ENCODE results near the gene DVL3.

DVL3 gene

GRCh38 chr3:184178521-184179138 is 23.5 kb downstream of the DVL3 start:
- Mint-ChIP-seq H3K4me1 (ENCODE audit: low read depth) (peaks cover 33% of the 10 kb centered on the region), H3K9me3 (ENCODE audit: low read depth) (no peaks in the 10 kb centered on the region), H3K36me3 (peaks cover 2% of the 10 kb centered on the region), H3K27ac (no peak overlapping the region), H3K4me3 (no peak overlapping the region), H3K27me3 (no peaks in the 10 kb centered on the region)

GRCh38 chr3:184180165-184180564 is 25.0 kb downstream of the DVL3 start:
- Mint-ChIP-seq H3K27me3 (no peaks in the 10 kb centered on the region), H3K36me3 (peaks cover 6% of the 10 kb centered on the region), H3K4me3 (no peak overlapping the region), H3K27ac (no peak overlapping the region), H3K9me3 (ENCODE audit: low read depth) (no peaks in the 10 kb centered on the region), H3K4me1 (ENCODE audit: low read depth) (peaks cover 34% of the 10 kb centered on the region)

GRCh38 chr3:184181596-184181995 is 26.4 kb downstream of the DVL3 start:
- H3K9me3 Mint-ChIP-seq (ENCODE audit: low read depth) = no peaks in the 10 kb centered on the region
- no peak overlapping the region for H3K4me3 Mint-ChIP-seq
- no peak overlapping the region for H3K27ac Mint-ChIP-seq
- no peaks in the 10 kb centered on the region for H3K27me3 Mint-ChIP-seq
- peaks cover 6% of the 10 kb centered on the region for H3K36me3 Mint-ChIP-seq
- peaks cover 29% of the 10 kb centered on the region for H3K4me1 Mint-ChIP-seq (ENCODE audit: low read depth)

- Mint-ChIP-seq H3K4me3 (no peak overlapping the region), H3K36me3 (peaks cover 6% of the 10 kb centered on the region), H3K27ac (no peak overlapping the region), H3K4me1 (ENCODE audit: low read depth) (peaks cover 29% of the 10 kb centered on the region), H3K27me3 (no peaks in the 10 kb centered on the region), H3K9me3 (ENCODE audit: low read depth) (no peaks in the 10 kb centered on the region)
Observed at GRCh38 chr3:184183679-184184078, 28.5 kb downstream of the DVL3 start.

GRCh38 chr3:184184546-184185230 is 29.5 kb downstream of the DVL3 start:
- Mint-ChIP-seq H3K4me1 (ENCODE audit: low read depth) (peaks cover 31% of the 10 kb centered on the region), H3K9me3 (ENCODE audit: low read depth) (no peaks in the 10 kb centered on the region), H3K27me3 (no peaks in the 10 kb centered on the region), H3K4me3 (peak overlapping the region; percentile 98), H3K36me3 (peaks cover 6% of the 10 kb centered on the region), H3K27ac (peak overlapping the region; percentile 90)

GRCh38 chr3:184185461-184186183 is 30.4 kb downstream of the DVL3 start:
- Mint-ChIP-seq H3K4me1 (ENCODE audit: low read depth) (peaks cover 35% of the 10 kb centered on the region), H3K36me3 (peaks cover 9% of the 10 kb centered on the region), H3K27me3 (no peaks in the 10 kb centered on the region), H3K27ac (peak overlapping the region; percentile 90), H3K9me3 (ENCODE audit: low read depth) (no peaks in the 10 kb centered on the region), H3K4me3 (peak overlapping the region; percentile 98)

GRCh38 chr3:184186184-184186901 is 31.2 kb downstream of the DVL3 start, which contains the start of gene ABCF3:
ABCF3 (plus strand) TSS chr3:184186199; CDS start chr3:184186208, 9 bp downstream.
- H3K4me1 Mint-ChIP-seq (ENCODE audit: low read depth) = peaks cover 35% of the 10 kb centered on the region
- no peaks in the 10 kb centered on the region for H3K27me3 Mint-ChIP-seq
- H3K4me3 Mint-ChIP-seq = peak within 1 kb of the TSS; percentile 98
- H3K36me3 Mint-ChIP-seq = peaks cover 9% of the 10 kb centered on the region
- H3K9me3 Mint-ChIP-seq (ENCODE audit: low read depth) = no peaks in the 10 kb centered on the region
- H3K27ac Mint-ChIP-seq = peak within 1 kb of the TSS; percentile 90

- Mint-ChIP-seq H3K4me1 (ENCODE audit: low read depth) (peaks cover 35% of the 10 kb centered on the region), H3K9me3 (ENCODE audit: low read depth) (no peaks in the 10 kb centered on the region), H3K4me3 (peak overlapping the region; percentile 98), H3K36me3 (peaks cover 9% of the 10 kb centered on the region), H3K27ac (peak overlapping the region; percentile 87), H3K27me3 (no peaks in the 10 kb centered on the region)
Observed at GRCh38 chr3:184186902-184187207, 31.7 kb downstream of the DVL3 start.

GRCh38 chr3:184188080-184188479 is 32.9 kb downstream of the DVL3 start:
- Mint-ChIP-seq H3K9me3 (ENCODE audit: low read depth) (no peaks in the 10 kb centered on the region), H3K4me3 (peak overlapping the region; percentile 98), H3K27ac (no peak overlapping the region), H3K36me3 (peaks cover 7% of the 10 kb centered on the region), H3K4me1 (ENCODE audit: low read depth) (peaks cover 35% of the 10 kb centered on the region), H3K27me3 (no peaks in the 10 kb centered on the region)

GRCh38 chr3:184189421-184189820 is 34.2 kb downstream of the DVL3 start:
- Mint-ChIP-seq H3K27me3 (no peaks in the 10 kb centered on the region), H3K4me3 (no peak overlapping the region), H3K36me3 (peaks cover 7% of the 10 kb centered on the region), H3K9me3 (ENCODE audit: low read depth) (no peaks in the 10 kb centered on the region), H3K4me1 (ENCODE audit: low read depth) (peaks cover 35% of the 10 kb centered on the region), H3K27ac (no peak overlapping the region)

GRCh38 chr3:184192889-184193288 is 37.7 kb downstream of the DVL3 start:
- peaks cover 12% of the 10 kb centered on the region for H3K4me1 Mint-ChIP-seq (ENCODE audit: low read depth)
- H3K27me3 Mint-ChIP-seq = no peaks in the 10 kb centered on the region
- no peak overlapping the region for H3K4me3 Mint-ChIP-seq
- peaks cover 5% of the 10 kb centered on the region for H3K36me3 Mint-ChIP-seq
- H3K27ac Mint-ChIP-seq = no peak overlapping the region
- H3K9me3 Mint-ChIP-seq (ENCODE audit: low read depth) = no peaks in the 10 kb centered on the region

GRCh38 chr3:184193991-184194539 is 38.9 kb downstream of the DVL3 start:
- Mint-ChIP-seq H3K4me1 (ENCODE audit: low read depth) (peaks cover 6% of the 10 kb centered on the region), H3K9me3 (ENCODE audit: low read depth) (no peaks in the 10 kb centered on the region), H3K4me3 (no peak overlapping the region), H3K27me3 (no peaks in the 10 kb centered on the region), H3K36me3 (peaks cover 5% of the 10 kb centered on the region), H3K27ac (no peak overlapping the region)

GRCh38 chr3:184196536-184196935 is 41.4 kb downstream of the DVL3 start:
- Mint-ChIP-seq H3K9me3 (ENCODE audit: low read depth) (no peaks in the 10 kb centered on the region), H3K4me1 (ENCODE audit: low read depth) (no peaks in the 10 kb centered on the region), H3K27me3 (no peaks in the 10 kb centered on the region), H3K27ac (no peak overlapping the region), H3K36me3 (peaks cover 2% of the 10 kb centered on the region), H3K4me3 (no peak overlapping the region)

GRCh38 chr3:184198509-184198908 is 43.3 kb downstream of the DVL3 start:
- Mint-ChIP-seq H3K4me1 (ENCODE audit: low read depth) (no peaks in the 10 kb centered on the region), H3K36me3 (peaks cover 2% of the 10 kb centered on the region), H3K9me3 (ENCODE audit: low read depth) (no peaks in the 10 kb centered on the region), H3K4me3 (no peak overlapping the region), H3K27me3 (no peaks in the 10 kb centered on the region), H3K27ac (no peak overlapping the region)

GRCh38 chr3:184200825-184201224 is 45.6 kb downstream of the DVL3 start:
- H3K4me1 Mint-ChIP-seq (ENCODE audit: low read depth) = no peaks in the 10 kb centered on the region
- no peaks in the 10 kb centered on the region for H3K36me3 Mint-ChIP-seq
- no peaks in the 10 kb centered on the region for H3K9me3 Mint-ChIP-seq (ENCODE audit: low read depth)
- no peak overlapping the region for H3K27ac Mint-ChIP-seq
- no peak overlapping the region for H3K4me3 Mint-ChIP-seq
- H3K27me3 Mint-ChIP-seq = peaks cover 2% of the 10 kb centered on the region
